ENCODE measurements around the gene DISP1.

Gene DISP1

GRCh38 chr1:222788402-222789156 is 26.3 kb upstream of the DISP1 start:
- Mint-ChIP-seq H3K36me3 (peaks cover 14% of the 10 kb centered on the region), H3K4me1 (peaks cover 38% of the 10 kb centered on the region), H3K27me3 (no peaks in the 10 kb centered on the region), H3K9me3 (peaks cover 17% of the 10 kb centered on the region), H3K27ac (peak overlapping the region; percentile 29), H3K4me3 (no peak overlapping the region)
- ATAC-seq, result no peak

DNA sequence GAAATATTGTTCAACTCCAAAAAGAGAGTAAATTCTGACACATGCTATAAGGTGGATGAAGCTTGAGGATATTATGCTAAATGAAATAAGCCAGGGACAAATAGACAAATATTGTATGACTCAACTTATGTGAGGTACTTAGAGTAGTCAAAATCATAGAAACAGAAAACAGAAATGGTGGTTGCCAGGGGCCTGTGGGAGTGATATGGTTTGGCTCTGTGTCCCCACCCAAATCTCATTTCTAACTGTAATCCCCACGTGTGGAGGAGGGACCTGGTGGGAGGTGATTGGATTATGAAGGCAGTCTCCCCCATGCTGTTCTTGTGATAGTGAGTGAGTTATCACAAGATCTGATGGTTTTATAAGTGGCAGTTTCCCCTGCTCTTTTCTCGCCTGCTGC is 24.7 kb upstream of the DISP1 start:
- Mint-ChIP-seq H3K4me3 (no peak overlapping the region), H3K36me3 (peaks cover 14% of the 10 kb centered on the region), H3K27me3 (no peaks in the 10 kb centered on the region), H3K27ac (peak overlapping the region; percentile 38), H3K9me3 (peaks cover 17% of the 10 kb centered on the region), H3K4me1 (peaks cover 28% of the 10 kb centered on the region)
- no peak for ATAC-seq

GRCh38 chr1:222790520-222790919 is 24.3 kb upstream of the DISP1 start:
- Mint-ChIP-seq H3K36me3 (peaks cover 14% of the 10 kb centered on the region), H3K27ac (peak overlapping the region; percentile 38), H3K4me1 (peaks cover 27% of the 10 kb centered on the region), H3K9me3 (peaks cover 17% of the 10 kb centered on the region), H3K27me3 (no peaks in the 10 kb centered on the region), H3K4me3 (no peak overlapping the region)
- ATAC-seq, result no peak

GRCh38 chr1:222791006-222791710 is 23.7 kb upstream of the DISP1 start:
- Mint-ChIP-seq H3K36me3 (peaks cover 14% of the 10 kb centered on the region), H3K9me3 (peaks cover 17% of the 10 kb centered on the region), H3K4me1 (peaks cover 27% of the 10 kb centered on the region), H3K27me3 (no peaks in the 10 kb centered on the region), H3K27ac (peak overlapping the region; percentile 38), H3K4me3 (no peak overlapping the region)
- ATAC-seq, result no peak

DNA sequence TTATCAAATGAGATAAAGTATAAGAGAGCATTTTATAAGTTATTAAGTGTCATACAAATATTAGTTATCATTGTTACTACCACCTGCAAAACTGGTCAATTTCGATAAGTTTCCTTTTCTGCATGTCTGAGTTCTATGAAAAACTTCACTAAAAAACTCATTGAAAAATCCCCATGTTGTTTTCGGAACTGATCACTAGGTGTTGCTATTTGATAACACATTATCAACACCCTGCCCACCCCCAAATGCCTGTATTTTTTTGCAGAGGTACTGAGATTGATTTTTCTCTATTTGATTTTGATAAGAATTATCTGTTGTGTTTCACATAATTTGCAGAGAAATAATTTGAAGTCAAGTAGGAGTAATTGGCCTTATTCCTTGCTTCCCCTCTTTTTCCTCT is 22.1 kb upstream of the DISP1 start:
- H3K4me3 Mint-ChIP-seq, result no peak overlapping the region
- H3K36me3 Mint-ChIP-seq, result peaks cover 14% of the 10 kb centered on the region
- H3K27ac Mint-ChIP-seq, result no peak overlapping the region
- H3K4me1 Mint-ChIP-seq, result peaks cover 26% of the 10 kb centered on the region
- H3K27me3 Mint-ChIP-seq, result no peaks in the 10 kb centered on the region
- ATAC-seq, result no peak
- peaks cover 17% of the 10 kb centered on the region for H3K9me3 Mint-ChIP-seq

GRCh38 chr1:222794656-222795474 is 20.0 kb upstream of the DISP1 start:
- peaks cover 26% of the 10 kb centered on the region for H3K4me1 Mint-ChIP-seq
- ATAC-seq, result no peak

GRCh38 chr1:222798116-222798515 is 16.7 kb upstream of the DISP1 start:
- Mint-ChIP-seq H3K4me1 (peaks cover 18% of the 10 kb centered on the region), H3K9me3 (no peaks in the 10 kb centered on the region), H3K27ac (peak overlapping the region; percentile 42), H3K4me3 (no peak overlapping the region), H3K27me3 (no peaks in the 10 kb centered on the region), H3K36me3 (no peaks in the 10 kb centered on the region)
- peak; percentile 91 for ATAC-seq

More at GRCh38 chr1:222794656-222795474, 20.0 kb upstream of the DISP1 start:
- H3K27me3 Mint-ChIP-seq, result no peaks in the 10 kb centered on the region
- no peak overlapping the region for H3K4me3 Mint-ChIP-seq
- H3K9me3 Mint-ChIP-seq, result peaks cover 8% of the 10 kb centered on the region
- H3K27ac Mint-ChIP-seq, result no peak overlapping the region
- peaks cover 8% of the 10 kb centered on the region for H3K36me3 Mint-ChIP-seq

DNA sequence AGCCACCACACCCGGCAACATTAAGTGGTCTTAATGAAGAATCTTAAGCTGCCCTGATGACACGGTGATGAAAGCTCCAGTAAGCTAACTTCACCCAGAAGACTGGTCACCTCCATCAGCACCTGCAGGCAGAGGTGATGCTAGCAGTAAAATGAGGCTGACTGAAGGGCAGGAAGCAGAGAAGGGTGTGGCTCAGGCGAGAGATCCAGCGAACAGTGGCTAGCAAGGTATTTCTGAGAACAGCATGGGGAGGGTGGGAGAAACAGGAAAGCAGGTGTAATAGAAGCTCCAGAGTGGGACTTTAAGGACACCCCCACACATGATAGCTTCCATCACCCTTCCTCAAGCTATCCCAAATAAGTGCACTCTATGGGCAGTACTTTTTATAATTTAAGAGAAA is 15.9 kb upstream of the DISP1 start:
- no peak overlapping the region for H3K4me3 Mint-ChIP-seq
- peak overlapping the region; percentile 29 for H3K27ac Mint-ChIP-seq
- ATAC-seq, result no peak

DNA sequence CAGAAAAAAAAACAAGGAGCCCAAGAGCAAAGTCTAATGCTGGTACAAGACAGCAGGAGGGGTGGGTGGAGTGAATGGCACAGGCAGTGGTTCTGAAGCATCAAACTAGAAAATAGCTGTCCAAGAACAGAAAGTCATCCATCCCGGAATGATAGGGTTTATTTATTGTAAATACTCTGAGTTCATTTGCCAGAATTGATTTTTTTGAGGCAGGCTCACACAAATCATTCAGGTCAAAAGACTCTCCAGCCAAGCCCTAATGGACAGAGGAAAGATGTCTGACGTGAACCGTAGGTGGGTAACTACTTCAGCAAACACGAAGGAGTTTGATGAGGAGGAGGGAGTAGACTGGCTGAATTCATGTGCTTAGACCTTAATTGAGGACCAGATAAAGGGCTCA is 13.8 kb upstream of the DISP1 start:
- ATAC-seq, result no peak
- H3K36me3 Mint-ChIP-seq, result no peaks in the 10 kb centered on the region
- H3K4me1 Mint-ChIP-seq, result peaks cover 17% of the 10 kb centered on the region
- H3K4me3 Mint-ChIP-seq, result no peak overlapping the region
- H3K9me3 Mint-ChIP-seq, result no peaks in the 10 kb centered on the region
- no peak overlapping the region for H3K27ac Mint-ChIP-seq
- no peaks in the 10 kb centered on the region for H3K27me3 Mint-ChIP-seq

More for the DNA sequence above, 15.9 kb upstream of the DISP1 start:
- Mint-ChIP-seq H3K9me3 (no peaks in the 10 kb centered on the region), H3K27me3 (no peaks in the 10 kb centered on the region), H3K36me3 (no peaks in the 10 kb centered on the region), H3K4me1 (peaks cover 17% of the 10 kb centered on the region)

DNA sequence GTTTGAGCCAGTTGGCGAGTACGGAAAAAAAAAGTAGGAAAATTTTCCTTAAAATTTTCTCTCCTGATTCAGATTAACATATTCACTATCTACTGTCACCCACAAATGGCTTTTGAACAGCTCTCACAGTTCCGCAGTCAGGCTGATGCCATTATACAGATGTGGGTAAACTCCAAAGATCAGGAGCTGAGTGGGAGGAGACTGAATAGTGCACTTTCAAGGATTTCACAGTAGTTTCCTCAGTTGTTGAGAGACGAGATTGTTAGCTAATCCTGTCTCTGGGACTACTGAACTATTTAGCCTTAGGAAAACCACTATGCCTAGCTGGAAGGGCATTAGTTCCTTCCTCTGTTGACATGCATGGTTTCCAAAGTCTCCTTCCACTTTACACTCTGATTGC is 3.2 kb upstream of the DISP1 start:
- ATAC-seq, result no peak
- peaks cover 13% of the 10 kb centered on the region for H3K4me1 Mint-ChIP-seq
- H3K4me3 Mint-ChIP-seq, result no peak overlapping the region
- no peaks in the 10 kb centered on the region for H3K36me3 Mint-ChIP-seq
- H3K27me3 Mint-ChIP-seq, result no peaks in the 10 kb centered on the region
- no peaks in the 10 kb centered on the region for H3K9me3 Mint-ChIP-seq
- no peak overlapping the region for H3K27ac Mint-ChIP-seq

- Mint-ChIP-seq H3K4me3 (peak overlapping the region; percentile 84), H3K27ac (peak overlapping the region; percentile 85), H3K36me3 (no peaks in the 10 kb centered on the region), H3K9me3 (no peaks in the 10 kb centered on the region), H3K27me3 (no peaks in the 10 kb centered on the region), H3K4me1 (peaks cover 26% of the 10 kb centered on the region)
- ATAC-seq, result no peak
Observed at GRCh38 chr1:222813866-222814535, 838 bp upstream of the DISP1 start.

GRCh38 chr1:222815440-222815765 is 564 bp downstream of the DISP1 start:
- Mint-ChIP-seq H3K36me3 (no peaks in the 10 kb centered on the region), H3K4me3 (peak overlapping the region; percentile 84), H3K27ac (peak overlapping the region; percentile 85), H3K9me3 (no peaks in the 10 kb centered on the region), H3K27me3 (no peaks in the 10 kb centered on the region), H3K4me1 (peaks cover 34% of the 10 kb centered on the region)
- no peak for ATAC-seq

DNA sequence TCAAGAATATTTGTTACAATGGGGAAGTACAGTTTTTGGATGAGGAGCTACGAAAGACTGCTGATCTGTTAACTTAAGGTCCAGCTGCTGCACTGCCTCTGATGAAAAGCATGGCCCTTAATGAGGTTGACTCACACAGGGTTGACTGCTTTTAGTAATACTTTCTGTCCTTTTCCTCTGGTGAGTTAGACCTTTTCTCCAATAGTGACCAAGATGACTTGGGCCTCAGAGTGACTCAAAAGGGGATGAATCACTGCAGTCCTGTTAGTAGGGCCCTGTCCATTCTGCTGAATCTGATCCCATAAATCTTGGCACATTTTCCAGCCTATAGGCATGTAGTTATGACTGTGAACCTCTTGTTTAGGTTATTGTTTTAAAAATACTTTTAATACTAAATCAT is 2.7 kb downstream of the DISP1 start:
- no peak for ATAC-seq

GRCh38 chr1:222818171-222818570 is 3.3 kb downstream of the DISP1 start:
- Mint-ChIP-seq H3K9me3 (no peaks in the 10 kb centered on the region), H3K27me3 (no peaks in the 10 kb centered on the region), H3K36me3 (no peaks in the 10 kb centered on the region), H3K4me1 (peaks cover 47% of the 10 kb centered on the region), H3K27ac (no peak overlapping the region), H3K4me3 (no peak overlapping the region)
- ATAC-seq, result no peak

More for the DNA sequence above, 2.7 kb downstream of the DISP1 start:
- Mint-ChIP-seq H3K9me3 (no peaks in the 10 kb centered on the region), H3K27ac (no peak overlapping the region), H3K36me3 (no peaks in the 10 kb centered on the region), H3K4me3 (peak overlapping the region; percentile 33), H3K4me1 (peaks cover 41% of the 10 kb centered on the region), H3K27me3 (no peaks in the 10 kb centered on the region)

- H3K9me3 Mint-ChIP-seq, result no peaks in the 10 kb centered on the region
- H3K4me1 Mint-ChIP-seq, result peaks cover 42% of the 10 kb centered on the region
- no peak overlapping the region for H3K4me3 Mint-ChIP-seq
- H3K27ac Mint-ChIP-seq, result no peak overlapping the region
- no peaks in the 10 kb centered on the region for H3K36me3 Mint-ChIP-seq
- ATAC-seq, result no peak
- H3K27me3 Mint-ChIP-seq, result no peaks in the 10 kb centered on the region
Observed at GRCh38 chr1:222820171-222820712, 5.4 kb downstream of the DISP1 start.
